Stimulated activated naive CD8-positive, alpha-beta T cell treated with anti-CD3 and anti-CD28 coated beads, Interleukin-15, amount 100 ng/mL, for 72 hours (primary cell): ENCODE measurements around the gene RPSA.
"Not testable (repeated sequence)": the region's sequence is repeated elsewhere in the genome, so short reads cannot be mapped to it uniquely, and the experiment has no call there.

ENCODE experiments used
- ATAC-seq: fragments of 150-1000 bp; cut with Tn5 transposase; 2 replicates; pipeline ENCODE4 v1.10.0; 2021; ENCODE audit warnings: mild to moderate bottlenecking, moderate library complexity
- DNase-seq, 2 donors: peaks; one replicate each; pipeline ENCODE4 v3.0.0; 2021 to 2022
- H3K27ac Mint-ChIP-seq, 2 donors: one replicate each; pipeline ENCODE4 v1.8.0; 2022; ENCODE audit warnings: mild to moderate bottlenecking in 2 of 2, mixed read lengths in 2 of 2, moderate library complexity in 2 of 2
- H3K27me3 Mint-ChIP-seq: one replicate; pipeline ENCODE4 v1.8.0; 2022; ENCODE audit warnings: mixed read lengths
- H3K4me1 Mint-ChIP-seq: one replicate; pipeline ENCODE4 v1.8.0; 2022; ENCODE audit warnings: mild to moderate bottlenecking, mixed read lengths
- H3K4me3 Mint-ChIP-seq, 2 donors: one replicate each; pipeline ENCODE4 v1.8.0; 2022; ENCODE audit warnings: mild to moderate bottlenecking in 2 of 2, mixed read lengths in 2 of 2, moderate library complexity in 1 of 2
- H3K9me3 Mint-ChIP-seq, 2 donors: one replicate each; pipeline ENCODE4 v1.8.0; 2022; ENCODE audit warnings: mixed read lengths in 2 of 2

RPSA gene

GRCh38 chr3:39407773-39408492, 1.4 kb downstream of the RPSA start:
- Mint-ChIP-seq H3K9me3 (no peaks in the 10 kb centered on the region), H3K27me3 (no peaks in the 10 kb centered on the region), H3K4me1 (peaks cover 67% of the 10 kb centered on the region), H3K27ac (peak overlapping the region; percentile 97 to 98), H3K4me3 (peak overlapping the region; percentile 91 to 94)
- no peak for ATAC-seq
- no peak for DNase-seq

DNA sequence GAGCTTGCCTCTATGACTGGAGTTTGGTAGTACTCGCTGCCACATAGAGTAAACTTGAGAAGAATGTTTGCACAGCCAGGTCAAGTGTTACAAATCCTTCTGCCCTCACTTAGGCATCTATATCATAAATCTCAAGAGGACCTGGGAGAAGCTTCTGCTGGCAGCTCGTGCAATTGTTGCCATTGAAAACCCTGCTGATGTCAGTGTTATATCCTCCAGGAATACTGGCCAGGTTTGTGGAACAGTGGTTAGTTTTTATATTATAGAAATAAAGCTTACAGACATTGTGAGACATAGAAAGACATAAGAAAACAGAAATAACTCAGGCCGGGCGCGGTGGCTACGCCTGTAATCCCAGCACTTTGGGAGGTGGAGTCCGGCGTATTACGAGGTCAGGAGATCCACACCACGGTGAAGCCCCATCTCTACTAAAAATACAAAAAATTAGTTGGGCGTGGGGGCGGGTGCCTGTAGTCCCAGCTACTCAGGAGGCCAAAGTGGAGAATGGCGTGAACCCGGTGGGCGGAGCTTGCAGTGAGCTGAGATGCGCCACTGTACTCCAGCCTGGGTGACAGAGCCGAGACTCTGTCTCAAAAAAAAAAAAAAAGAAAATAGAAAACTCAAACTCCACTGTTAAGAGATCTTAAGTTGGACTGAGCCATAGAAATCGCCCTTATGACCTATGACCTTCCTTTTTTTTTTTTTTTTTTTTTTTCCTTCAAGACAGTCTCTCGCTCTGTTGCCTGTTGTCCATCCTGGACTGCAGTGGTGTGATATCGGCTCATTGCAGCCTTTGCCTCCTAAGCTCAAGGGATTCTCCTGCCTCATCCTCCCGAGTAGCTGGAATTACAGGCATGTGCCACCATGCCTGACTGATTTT, 2.2 kb downstream of the RPSA start:
- no peak for DNase-seq
- Mint-ChIP-seq H3K4me1 (peaks cover 69% of the 10 kb centered on the region), H3K27ac (peak overlapping the region; percentile 25 to 89), H3K9me3 (no peaks in the 10 kb centered on the region), H3K27me3 (no peaks in the 10 kb centered on the region), H3K4me3 (peak overlapping the region; percentile 91 to 94)
- no peak for ATAC-seq

DNA sequence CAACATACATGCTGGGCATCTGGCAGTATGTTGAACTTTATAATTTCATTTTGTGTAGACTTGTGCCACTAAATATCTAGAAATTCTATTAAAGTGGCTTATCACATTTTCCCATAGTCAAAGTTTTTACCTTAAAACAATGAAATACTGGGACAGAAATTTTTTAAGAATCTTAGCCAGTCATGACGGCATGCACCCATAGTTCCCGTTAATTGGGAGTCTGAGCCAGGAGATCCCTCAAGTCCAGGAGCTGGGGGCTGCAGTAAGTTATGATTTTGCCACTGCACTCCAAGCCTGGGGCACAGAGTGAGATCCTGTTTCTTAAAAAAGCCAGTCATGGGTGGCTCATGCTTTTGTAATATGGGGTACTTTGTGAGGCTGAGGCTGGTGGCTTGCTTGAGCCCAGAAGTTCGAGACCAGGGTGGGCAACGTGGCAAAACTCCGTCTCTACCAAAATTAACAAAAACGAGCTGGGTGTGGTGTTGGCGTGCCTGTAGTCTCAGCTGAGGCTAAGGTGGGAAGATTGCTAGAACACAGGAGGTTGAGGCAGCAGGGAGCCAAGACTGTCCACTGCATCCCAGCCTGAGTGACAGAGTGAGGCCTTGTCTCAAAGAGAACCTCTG, 3.1 kb downstream of the RPSA start:
- H3K9me3 Mint-ChIP-seq, result no peaks in the 10 kb centered on the region
- no peaks in the 10 kb centered on the region for H3K27me3 Mint-ChIP-seq
- peak overlapping the region; percentile 91 to 94 for H3K4me3 Mint-ChIP-seq
- H3K27ac Mint-ChIP-seq, result peak overlapping the region; percentile 80 to 84
- H3K4me1 Mint-ChIP-seq, result peaks cover 74% of the 10 kb centered on the region
- DNase-seq (no peak), ATAC-seq (no peak)

- DNase-seq, result no peak
- Mint-ChIP-seq H3K27ac (no peak overlapping the region), H3K4me1 (peaks cover 68% of the 10 kb centered on the region), H3K27me3 (no peaks in the 10 kb centered on the region), H3K4me3 (no peak overlapping the region), H3K9me3 (no peaks in the 10 kb centered on the region)
- no peak for ATAC-seq
These were observed 4.4 kb downstream of the RPSA start for GRCh38 chr3:39410893-39411292.

- Mint-ChIP-seq H3K9me3 (no peaks in the 10 kb centered on the region), H3K4me3 (no peak overlapping the region), H3K4me1 (peaks cover 59% of the 10 kb centered on the region), H3K27ac (peak overlapping the region; percentile 46 to 64), H3K27me3 (no peaks in the 10 kb centered on the region)
- DNase-seq, result no peak
- ATAC-seq, result no peak
These were observed 6.2 kb downstream of the RPSA start for GRCh38 chr3:39412668-39413260.

GRCh38 chr3:39413691-39414420, 7.3 kb downstream of the RPSA start:
- Mint-ChIP-seq H3K27me3 (no peaks in the 10 kb centered on the region), H3K9me3 (no peaks in the 10 kb centered on the region), H3K27ac (peak overlapping the region in 1 of 2 donors; percentile 68), H3K4me1 (peaks cover 51% of the 10 kb centered on the region), H3K4me3 (peak overlapping the region in 1 of 2 donors; percentile 59)
- ATAC-seq, result peak; percentile 19
- no peak for DNase-seq

DNA sequence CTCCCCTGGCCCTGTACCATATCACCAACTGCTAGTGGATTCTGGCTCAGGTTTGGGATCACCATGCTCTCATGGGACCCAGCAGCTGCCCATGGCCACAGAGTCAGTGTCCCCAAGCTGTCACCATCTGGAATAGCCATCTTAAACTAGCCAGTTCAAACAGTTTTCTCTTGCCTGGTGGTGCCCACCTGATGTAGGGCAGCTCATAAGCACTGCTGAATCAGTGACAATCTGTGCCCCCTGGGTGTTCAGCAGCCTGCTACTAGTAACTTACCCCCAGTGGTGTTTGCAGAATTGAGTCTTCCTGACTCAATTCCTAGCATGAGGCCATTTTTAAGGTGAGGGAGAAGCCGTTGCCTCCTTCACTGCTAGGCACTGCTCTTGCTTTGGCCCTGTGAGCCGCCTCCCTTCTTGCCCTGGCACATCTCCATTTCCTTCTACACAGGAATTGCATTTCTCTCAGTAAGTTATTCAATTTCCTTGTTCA, 7.9 kb downstream of the RPSA start:
- Mint-ChIP-seq H3K4me3 (peak overlapping the region in 1 of 2 donors; percentile 59), H3K27ac (peak overlapping the region in 1 of 2 donors; percentile 68), H3K4me1 (peaks cover 45% of the 10 kb centered on the region), H3K27me3 (no peaks in the 10 kb centered on the region), H3K9me3 (no peaks in the 10 kb centered on the region)
- ATAC-seq (peak; percentile 11), DNase-seq (no peak)

GRCh38 chr3:39415302-39415701, 8.8 kb downstream of the RPSA start:
- H3K27me3 Mint-ChIP-seq, H3K4me3 Mint-ChIP-seq, ATAC-seq, H3K9me3 Mint-ChIP-seq, DNase-seq: not testable (repeated sequence)
- H3K27ac Mint-ChIP-seq, result peak overlapping the region in 1 of 2 donors; percentile 96
- peaks cover 37% of the 10 kb centered on the region for H3K4me1 Mint-ChIP-seq

DNA sequence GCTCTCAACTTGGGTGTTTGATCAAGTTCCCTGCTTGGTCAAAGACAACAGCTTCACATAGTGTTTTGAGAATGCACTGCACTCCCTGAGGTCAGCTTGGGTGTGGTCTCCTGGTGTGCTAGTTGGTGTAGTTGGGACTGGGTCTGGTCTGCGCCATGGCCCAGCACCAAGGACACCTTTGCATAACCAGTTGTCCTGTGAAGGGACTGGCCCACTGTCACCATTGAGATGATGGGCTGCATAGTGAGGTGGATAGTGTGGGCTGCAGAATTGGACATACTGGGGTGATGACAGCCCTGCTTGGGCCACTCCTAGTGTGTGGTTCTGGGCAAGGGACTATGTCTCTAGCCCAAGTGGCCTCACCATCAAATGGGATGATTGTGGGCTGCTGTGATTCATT, 9.5 kb downstream of the RPSA start:
- no peaks in the 10 kb centered on the region for H3K9me3 Mint-ChIP-seq
- peaks cover 32% of the 10 kb centered on the region for H3K4me1 Mint-ChIP-seq
- H3K27me3 Mint-ChIP-seq, result no peaks in the 10 kb centered on the region
- DNase-seq (no peak), ATAC-seq (peak; percentile 50)
- no peak overlapping the region for H3K4me3 Mint-ChIP-seq
- H3K27ac Mint-ChIP-seq, result no peak overlapping the region

DNA sequence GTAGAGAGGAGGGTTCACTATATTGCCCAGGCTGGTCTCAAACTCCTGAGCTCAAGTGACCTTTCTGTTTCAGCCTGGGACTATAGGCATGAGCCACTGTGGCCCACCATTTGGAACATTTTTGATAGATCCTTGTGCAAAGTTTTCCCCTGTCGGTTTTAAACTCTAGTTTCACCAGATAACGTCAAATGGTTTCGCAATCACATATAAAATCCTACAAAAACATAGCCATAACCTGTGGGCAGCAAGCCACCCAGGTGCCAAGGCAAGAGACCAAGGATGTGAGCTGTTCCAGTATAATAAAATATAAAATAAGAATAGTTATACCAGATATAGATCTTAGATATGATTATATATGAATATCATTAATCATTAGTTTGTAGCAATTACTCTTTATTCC, 10.5 kb downstream of the RPSA start:
- not testable (repeated sequence) for H3K27ac Mint-ChIP-seq, H3K4me3 Mint-ChIP-seq, ATAC-seq, H3K27me3 Mint-ChIP-seq, DNase-seq, H3K9me3 Mint-ChIP-seq
- H3K4me1 Mint-ChIP-seq, result peaks cover 23% of the 10 kb centered on the region

- ATAC-seq, H3K4me3 Mint-ChIP-seq, H3K27me3 Mint-ChIP-seq, H3K27ac Mint-ChIP-seq, DNase-seq, H3K9me3 Mint-ChIP-seq: not testable (repeated sequence)
- H3K4me1 Mint-ChIP-seq, result peaks cover 12% of the 10 kb centered on the region
These were observed 12.2 kb downstream of the RPSA start for GRCh38 chr3:39418556-39419225.

GRCh38 chr3:39419742-39420315, 13.3 kb downstream of the RPSA start:
- H3K9me3 Mint-ChIP-seq, result no peaks in the 10 kb centered on the region
- peaks cover 7% of the 10 kb centered on the region for H3K4me1 Mint-ChIP-seq
- ATAC-seq, result no peak
- H3K4me3 Mint-ChIP-seq, result no peak overlapping the region
- no peak overlapping the region for H3K27ac Mint-ChIP-seq
- H3K27me3 Mint-ChIP-seq, result no peaks in the 10 kb centered on the region
- DNase-seq, result no peak

- no peak overlapping the region for H3K4me3 Mint-ChIP-seq
- no peak overlapping the region for H3K27ac Mint-ChIP-seq
- DNase-seq, result no peak
- H3K27me3 Mint-ChIP-seq, result no peaks in the 10 kb centered on the region
- H3K4me1 Mint-ChIP-seq, result peaks cover 7% of the 10 kb centered on the region
- ATAC-seq, result no peak
- H3K9me3 Mint-ChIP-seq, result no peaks in the 10 kb centered on the region
These were observed 14.0 kb downstream of the RPSA start for GRCh38 chr3:39420543-39420942.

- Mint-ChIP-seq H3K9me3 (no peaks in the 10 kb centered on the region), H3K4me1 (no peaks in the 10 kb centered on the region), H3K4me3 (no peak overlapping the region), H3K27me3 (no peaks in the 10 kb centered on the region), H3K27ac (no peak overlapping the region)
- DNase-seq (no peak), ATAC-seq (no peak)
These were observed 17.0 kb downstream of the RPSA start for GRCh38 chr3:39423436-39423970.
